GM23338 (cell line): Measurements from ENCODE around the gene RAB3GAP2. TPM values are rescaled to one million over a fixed set of nuclear protein-coding genes. Genes with fewer than 3 reads are reported as not detected.

ENCODE experiments used
- ATAC-seq: fragments of 200-7000 bp; cut with Tn5 transposase; 3 replicates; pipeline ENCODE4 v1.9.1; 2020
- DNase-seq: peaks from one replicate; pipeline ENCODE4 v3.0.0-alpha.2; 2015; ENCODE audit warnings: low spot score
- H2AFZ ChIP-seq: fragments of 200-600 bp; sonication (generic); 2 replicates; pipeline ENCODE4 v1.8.0; 2016; ENCODE audit warnings: antibody characterized with exemption, mild to moderate bottlenecking, moderate library complexity
- H3F3A ChIP-seq: fragments of 200-600 bp; sonication (generic); replicated peaks from 2 replicates; pipeline ENCODE4 v1.8.0; 2017; ENCODE audit warnings: antibody characterized with exemption, mixed run types, low read depth
- H3K27ac ChIP-seq: fragments of 200-600 bp; sonication (generic); 2 replicates; pipeline ENCODE4 v1.6.1; 2016; ENCODE audit warnings: low read depth
- H3K27me3 ChIP-seq: fragments of 200-600 bp; sonication (generic); 2 replicates; pipeline ENCODE4 v1.8.0; 2016; ENCODE audit warnings: mild to moderate bottlenecking, mixed run types, moderate library complexity; ENCODE audit not compliant: insufficient read depth
- H3K36me3 ChIP-seq: fragments of 200-600 bp; sonication (generic); 2 replicates; pipeline ENCODE4 v1.8.0; 2016; ENCODE audit warnings: mild to moderate bottlenecking; ENCODE audit not compliant: insufficient read depth
- H3K4me1 ChIP-seq: fragments of 200-600 bp; sonication (generic); 2 replicates; pipeline ENCODE4 v1.8.0; 2016; ENCODE audit warnings: mild to moderate bottlenecking, moderate library complexity; ENCODE audit not compliant: insufficient read depth
- H3K4me2 ChIP-seq: fragments of 200-600 bp; sonication (generic); 2 replicates; pipeline ENCODE4 v1.7.1; 2017; ENCODE audit warnings: mixed run types
- H3K4me3 ChIP-seq: fragments of 200-600 bp; sonication (generic); 2 replicates; pipeline ENCODE4 v1.6.1; 2016; ENCODE audit warnings: mixed run types
- H3K79me2 ChIP-seq: fragments of 200-600 bp; sonication (generic); replicated peaks from 2 replicates; pipeline ENCODE4 v1.8.0; 2017; ENCODE audit warnings: mild to moderate bottlenecking; ENCODE audit not compliant: insufficient read depth
- H3K9me2 ChIP-seq: fragments of 200-600 bp; sonication (generic); 2 replicates; pipeline ENCODE4 v1.8.0; 2017; ENCODE audit not compliant: insufficient read depth
- H4K20me1 ChIP-seq: fragments of 200-600 bp; sonication (generic); replicated peaks from 2 replicates; pipeline ENCODE4 v1.8.0; 2017; ENCODE audit warnings: mild to moderate bottlenecking; ENCODE audit not compliant: insufficient read depth
- H3K27ac Mint-ChIP-seq: 2 replicates; pipeline ENCODE4 v1.8.0; 2020; ENCODE audit warnings: inconsistent platforms, mild to moderate bottlenecking, moderate library complexity, mixed read lengths
- H3K27me3 Mint-ChIP-seq: 3 replicates; pipeline ENCODE4 v1.8.0; 2022; ENCODE audit warnings: low read depth, mild to moderate bottlenecking, moderate library complexity, mixed read lengths, inconsistent platforms; ENCODE audit not compliant: insufficient read depth, poor library complexity
- H3K36me3 Mint-ChIP-seq: 3 replicates; pipeline ENCODE4 v1.8.0; 2021; ENCODE audit warnings: low read depth, mild to moderate bottlenecking, inconsistent platforms, moderate library complexity, mixed read lengths
- H3K4me1 Mint-ChIP-seq: 3 replicates; pipeline ENCODE4 v1.8.0; 2020; ENCODE audit warnings: mild to moderate bottlenecking, inconsistent platforms, mixed read lengths
- H3K4me3 Mint-ChIP-seq: 3 replicates; pipeline ENCODE4 v1.8.0; 2021; ENCODE audit warnings: moderate library complexity, mild to moderate bottlenecking, inconsistent platforms, mixed read lengths
- H3K9me3 Mint-ChIP-seq: 3 replicates; pipeline ENCODE4 v1.8.0; 2020; ENCODE audit warnings: moderate library complexity, mild to moderate bottlenecking, inconsistent platforms, mixed read lengths
- CREB1 ChIP-seq: fragments of 250-450 bp; sonication (Bioruptor Pico); IDR thresholded peaks from 2 replicates; pipeline ENCODE4 v1.5.0; 2020; ENCODE audit warnings: low read depth, mild to moderate bottlenecking, moderate library complexity
- CTCF ChIP-seq, 2 experiments: fragments of 200-600 bp in 1 of 2; sonication (generic) in 1 of 2; conservative IDR thresholded peaks; 2 replicates each; pipeline versions ENCODE4 v1.5.1 to v1.6.1; 2016 to 2017; ENCODE audit warnings: antibody characterized with exemption in 2 of 2, low read depth in 2 of 2, mild to moderate bottlenecking in 2 of 2, moderate library complexity in 1 of 2
- ETS1 ChIP-seq: IDR thresholded peaks from 2 replicates; pipeline ENCODE4 v1.6.1; 2016; ENCODE audit warnings: antibody characterized with exemption
- EZH2 ChIP-seq: fragments of 200-600 bp; sonication (generic); IDR thresholded peaks from one replicate; pipeline ENCODE4 v1.8.0; 2017; ENCODE audit warnings: antibody characterized with exemption, mild to moderate bottlenecking, low read depth; ENCODE audit not compliant: unreplicated experiment
- EZH2phosphoT487 ChIP-seq: fragments of 200-600 bp; sonication (generic); IDR thresholded peaks from one replicate; pipeline ENCODE4 v1.8.1; 2018; ENCODE audit warnings: antibody characterized with exemption; ENCODE audit not compliant: unreplicated experiment
- JUNB ChIP-seq: IDR thresholded peaks from one replicate; pipeline ENCODE4 v1.6.1; 2016; ENCODE audit warnings: antibody characterized with exemption; ENCODE audit not compliant: unreplicated experiment
- NANOG ChIP-seq: IDR thresholded peaks from 2 replicates; pipeline ENCODE4 v1.6.1; 2016; ENCODE audit warnings: antibody characterized with exemption, borderline replicate concordance
- POLR2AphosphoS5 ChIP-seq: IDR thresholded peaks from 2 replicates; pipeline ENCODE4 v1.6.1; 2016; ENCODE audit warnings: antibody characterized with exemption, low read depth
- REST ChIP-seq: IDR thresholded peaks from one replicate; pipeline ENCODE4 v1.6.1; 2018; ENCODE audit warnings: antibody characterized with exemption; ENCODE audit not compliant: unreplicated experiment
- STAT1 ChIP-seq: IDR thresholded peaks from one replicate; pipeline ENCODE4 v1.6.1; 2016; ENCODE audit warnings: antibody characterized with exemption; ENCODE audit not compliant: unreplicated experiment
- ZNF114 ChIP-seq: fragments of 250-450 bp; sonication (Bioruptor Pico); IDR thresholded peaks from 2 replicates; pipeline ENCODE4 v1.5.0; 2020; ENCODE audit warnings: mild to moderate bottlenecking, moderate library complexity
- ZNF331 ChIP-seq: fragments of 250-450 bp; sonication (Bioruptor Pico); IDR thresholded peaks from 2 replicates; pipeline ENCODE4 v1.5.0; 2020; ENCODE audit warnings: low read depth, mild to moderate bottlenecking, moderate library complexity
- ZNF462 ChIP-seq: fragments of 250-450 bp; sonication (Bioruptor Pico); IDR thresholded peaks from 2 replicates; pipeline ENCODE4 v1.5.0; 2020; ENCODE audit warnings: mild to moderate bottlenecking, moderate library complexity
- polyA plus RNA-seq: library from polyadenylated mRNA; unstranded; fragments of >200 nt; fragmentation: Nextera tagmentation; extraction: Ambion mirVana; gene quantifications from 2 replicates; pipeline ENCODE4 v1.2.1, GENCODE V29; 2016
- total RNA-seq: library from RNA; depleted of rRNA; stranded (reverse); fragments of >200 nt; shearing (Covaris generic); gene quantifications from 2 replicates; pipeline ENCODE4 v1.2.3, GENCODE V29; 2014

RAB3GAP2 gene
- total and polyA plus RNA-seq, 2 experiments from 2014 or later = 19.4 to 44.6 TPM

GRCh38 chr1:220239966-220240365 lies 32.3 kb downstream of the RAB3GAP2 start:
- Histone ChIP-seq H3K4me1 (peaks cover 33% of the 10 kb centered on the region), H4K20me1 (no peaks in the 10 kb centered on the region; the same call in 1 of the 2 replicates), H3K79me2 (peaks cover 98% of the 10 kb centered on the region), H3F3A (no peaks in the 10 kb centered on the region), H2AFZ (no peak overlapping the region), H3K4me3 (no peak overlapping the region), H3K36me3 (no peaks in the 10 kb centered on the region), H3K9me2 (no peaks in the 10 kb centered on the region), H3K27me3 (no peaks in the 10 kb centered on the region), H3K27ac (no peak overlapping the region), H3K4me2 (no peak overlapping the region)
- Mint-ChIP-seq H3K9me3 (peaks cover 10% of the 10 kb centered on the region), H3K27me3 (peaks cover 3% of the 10 kb centered on the region), H3K36me3 (peaks cover 17% of the 10 kb centered on the region), H3K27ac (no peak overlapping the region), H3K4me3 (no peak overlapping the region), H3K4me1 (peaks cover 35% of the 10 kb centered on the region)
- DNase-seq (no peak), ATAC-seq (no peak)
- no peak for TF ChIP-seq POLR2AphosphoS5
- no peak for TF ChIP-seq REST
- no peak for TF ChIP-seq ZNF114 (CRISPR knock-in tag)
- no peak for TF ChIP-seq CREB1 (CRISPR knock-in tag)
- no peak for TF ChIP-seq EZH2
- TF ChIP-seq STAT1 = no peak
- no peak for TF ChIP-seq CTCF (conservative IDR thresholded peaks at IDR 0.05; ENCODE audit: low read depth in 2 of 2)
- TF ChIP-seq ZNF462 (CRISPR knock-in tag) = no peak
- no peak for TF ChIP-seq EZH2phosphoT487
- TF ChIP-seq JUNB = no peak
- no peak for TF ChIP-seq ZNF331 (CRISPR knock-in tag)
- TF ChIP-seq ETS1 = no peak
- TF ChIP-seq NANOG = no peak
